COLO668 (cell line): Measurements from ENCODE around the gene TMEM183A.

ENCODE experiments used
- DNase-seq: peaks from one replicate; lab custom pipeline; 2025; ENCODE audit not compliant: unreplicated experiment; lab: John Stamatoyannopoulos, UW

TMEM183A gene

DNA sequence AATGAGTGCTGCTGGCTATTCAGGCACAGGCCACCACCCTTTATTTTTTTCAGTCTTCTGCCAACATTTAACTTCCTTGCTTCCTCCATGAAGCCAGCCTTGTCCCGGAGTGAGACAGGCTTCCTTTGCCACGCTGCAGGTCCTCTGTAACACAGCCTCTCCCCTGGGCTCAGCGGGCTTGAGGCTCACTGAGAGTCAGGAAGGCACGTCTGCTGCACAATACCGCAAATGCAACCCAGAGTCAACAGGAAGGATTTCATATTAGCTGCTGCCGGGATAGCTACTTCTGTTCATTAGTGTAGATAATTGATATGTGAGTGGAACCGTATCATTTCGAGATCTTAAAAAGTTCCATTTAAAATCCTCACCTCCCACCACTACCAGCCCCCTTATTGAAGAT lies 56.1 kb downstream of the TMEM183A start:
- no peak for DNase-seq

DNA sequence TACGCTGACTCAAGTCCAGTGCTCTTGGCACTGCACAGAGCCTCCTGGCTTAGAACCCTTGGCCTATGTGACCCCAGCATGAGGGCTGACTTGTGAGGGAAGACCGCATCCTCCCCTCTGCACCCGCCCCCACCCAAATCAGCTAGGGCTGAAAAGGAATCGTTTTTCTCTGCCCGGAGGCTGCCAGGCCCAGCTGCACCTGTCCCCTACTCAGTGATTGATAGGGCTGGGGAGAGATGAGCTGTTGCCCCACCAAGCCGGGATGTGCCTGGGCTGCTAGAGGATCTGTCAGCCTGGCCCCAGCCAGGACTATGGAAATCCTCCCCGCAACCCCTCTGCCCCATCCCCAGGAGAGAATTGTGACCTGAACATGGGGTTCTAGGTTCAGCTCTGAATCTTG lies 58.0 kb downstream of the TMEM183A start:
- no peak for DNase-seq

DNA sequence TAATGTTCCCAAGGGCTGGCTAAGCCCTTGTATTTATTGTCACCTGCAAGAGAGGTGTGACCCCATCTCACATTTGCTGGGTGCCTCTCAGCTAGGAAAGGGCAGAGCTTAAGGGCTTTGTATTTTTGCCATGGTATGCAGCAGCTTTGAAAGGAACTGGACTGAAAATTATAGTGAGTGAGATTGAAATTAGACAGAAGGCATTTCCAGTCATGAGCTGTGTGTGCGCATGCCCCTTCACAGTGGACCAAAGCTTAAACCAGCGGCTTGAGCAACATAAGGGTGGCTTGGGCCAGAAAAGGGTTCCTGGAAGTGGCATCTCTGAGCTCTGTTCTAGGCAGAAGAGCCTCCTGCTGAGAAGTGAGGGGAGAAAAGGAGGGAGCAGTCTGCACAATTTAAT lies 58.8 kb downstream of the TMEM183A start:
- DNase-seq = no peak

DNA sequence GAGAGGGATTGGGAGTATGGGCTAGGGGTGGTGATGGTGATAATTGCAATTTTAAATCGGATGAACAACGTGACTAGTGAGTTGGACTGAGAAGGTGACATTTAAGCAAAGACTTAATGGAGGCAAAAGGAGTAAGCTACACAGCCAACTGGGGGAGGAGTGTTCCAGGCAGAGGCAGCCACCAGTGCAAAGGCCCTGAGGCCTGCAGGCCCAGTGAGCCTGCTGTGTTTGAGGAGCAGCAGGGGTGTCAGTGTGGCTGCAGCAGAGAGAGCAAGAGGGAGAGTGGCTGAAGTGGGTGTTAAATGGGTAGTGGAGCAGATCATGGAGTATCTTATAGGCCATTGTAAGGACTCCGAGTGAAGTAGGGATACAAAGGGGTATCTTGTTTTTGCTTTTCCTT lies 59.8 kb downstream of the TMEM183A start:
- DNase-seq = no peak

DNA sequence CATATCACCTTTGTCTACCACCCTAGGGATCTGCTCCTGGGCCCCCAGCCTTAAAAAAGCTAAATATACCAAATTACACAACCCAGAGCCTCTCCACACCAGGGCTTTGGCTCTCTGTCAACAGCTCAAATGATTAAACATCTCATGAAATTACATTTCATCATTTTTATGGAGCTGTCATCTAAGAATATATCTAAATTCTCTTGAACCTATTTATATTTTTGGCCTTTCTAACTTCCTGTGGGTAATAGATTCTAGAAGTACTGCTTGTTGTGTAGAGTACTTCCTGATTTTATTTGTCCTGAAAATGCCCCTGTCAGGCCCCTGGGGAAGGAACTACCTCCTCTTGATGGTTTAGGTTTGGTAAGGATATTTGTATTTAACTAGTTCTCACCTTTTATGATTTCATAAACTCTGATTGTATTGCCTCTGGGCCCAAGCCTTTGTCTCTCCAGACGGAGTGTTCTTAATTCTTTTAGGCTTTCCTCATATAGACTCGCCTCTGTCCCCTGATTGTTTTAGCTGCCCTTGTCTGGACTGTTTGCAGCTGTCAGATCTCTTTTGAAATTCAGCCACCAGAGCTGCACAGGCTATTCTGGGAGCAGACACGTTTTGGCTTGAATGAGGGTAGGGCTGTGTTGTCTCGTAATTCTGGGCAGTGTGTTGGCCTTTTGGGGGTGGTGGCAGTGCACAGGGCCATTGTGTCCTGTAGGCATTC lies 62.0 kb downstream of the TMEM183A start:
- no peak for DNase-seq

DNA sequence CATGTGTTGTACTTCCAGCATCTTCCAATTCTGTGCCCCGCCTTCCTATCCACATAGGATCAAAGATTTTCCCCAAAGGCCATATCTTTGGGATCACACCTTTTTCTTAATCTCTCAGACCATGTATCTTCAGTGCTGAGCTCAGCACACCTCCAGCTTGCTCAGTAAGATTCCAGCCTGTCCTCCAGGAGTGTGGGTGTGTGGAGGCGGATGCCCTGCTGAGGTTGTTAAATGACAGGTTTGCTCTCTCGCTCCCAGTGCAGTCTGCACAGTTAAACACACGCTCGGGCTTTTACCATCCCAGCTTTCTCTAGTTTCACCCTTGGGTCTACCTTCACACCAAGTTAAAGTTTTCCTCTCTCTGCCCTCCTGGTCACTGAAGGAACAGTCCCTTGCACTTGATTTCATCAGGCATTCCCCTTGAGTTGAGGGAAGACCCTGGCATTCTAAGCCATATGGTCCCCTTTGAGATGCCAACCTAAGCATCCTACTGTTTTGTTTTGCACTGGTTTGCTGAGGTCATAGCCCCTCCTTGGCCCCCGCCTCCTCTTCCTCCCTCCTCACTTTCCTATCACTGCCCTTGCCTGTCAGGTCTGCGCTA lies 64.9 kb downstream of the TMEM183A start:
- no peak for DNase-seq

DNA sequence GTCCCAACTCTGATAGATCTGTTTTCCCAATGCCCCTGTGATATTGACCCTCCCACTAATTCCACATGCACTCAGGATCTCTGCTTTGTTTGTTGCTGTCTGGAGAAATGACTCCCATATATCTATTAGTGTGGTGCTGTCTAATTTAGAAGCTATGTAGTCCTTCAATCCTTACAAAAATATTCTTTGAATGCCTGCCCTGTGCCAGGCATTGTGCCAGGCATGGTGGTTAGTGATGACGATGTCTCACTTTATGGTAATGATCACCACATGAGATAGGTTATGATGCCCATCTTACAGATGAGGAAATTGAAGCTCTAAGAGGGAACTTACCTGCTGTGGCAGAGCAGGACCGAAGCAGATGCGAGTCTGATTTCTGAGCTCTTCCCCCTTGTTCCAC lies 65.7 kb downstream of the TMEM183A start:
- DNase-seq = no peak

DNA sequence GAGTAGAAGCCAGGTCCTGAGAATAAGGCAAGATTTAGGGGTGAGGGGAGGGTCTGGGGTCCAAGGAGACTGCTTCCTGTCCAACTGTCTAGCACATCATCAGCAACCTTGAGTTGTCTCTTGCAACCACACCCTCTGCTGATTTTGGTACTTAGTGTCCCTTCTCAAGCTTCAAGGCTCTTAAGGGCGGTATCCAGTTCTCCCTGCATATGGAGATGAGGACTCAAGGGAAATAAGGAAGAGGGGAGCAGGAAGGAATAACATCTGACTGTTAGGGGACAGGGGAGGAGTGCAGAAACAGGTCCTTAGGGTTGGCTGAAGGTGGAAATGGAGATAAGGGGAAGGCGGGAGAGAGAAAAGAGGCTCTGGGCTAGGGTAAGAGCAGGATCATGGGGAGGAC lies 66.3 kb downstream of the TMEM183A start:
- DNase-seq = no peak
